GM21576 (cell line): ENCODE measurements around the gene ITLN1.

ENCODE experiments used
- ATAC-seq: cut with Tn5 transposase; IDR thresholded peaks from one replicate; pipeline ENCODE4 v1.9.1; 2021; ENCODE audit warnings: mild to moderate bottlenecking, moderate library complexity; ENCODE audit not compliant: unreplicated experiment

Gene ITLN1

DNA sequence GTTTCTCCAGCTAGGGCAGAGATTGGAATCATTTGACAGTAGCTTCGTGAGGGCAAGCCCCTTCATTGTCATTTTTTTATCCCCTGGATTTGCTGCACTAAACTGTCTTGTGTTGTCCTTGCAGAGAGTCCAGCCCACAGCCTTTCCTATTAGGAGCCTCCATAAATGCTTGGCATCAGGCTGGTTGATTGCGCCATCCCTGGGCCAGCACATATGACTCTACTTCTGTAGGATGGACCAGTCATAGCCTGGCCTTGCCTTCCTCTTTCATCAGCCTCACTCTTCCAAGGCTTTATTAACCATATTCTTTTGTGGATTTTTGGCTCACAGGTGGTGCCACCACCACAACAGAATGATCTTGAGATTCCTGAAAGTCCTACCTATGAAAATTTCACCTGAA is 57.6 kb downstream of the ITLN1 start:
- ATAC-seq: no peak

GRCh38 chr1:160826546-160826945 is 58.4 kb downstream of the ITLN1 start:
- ATAC-seq: no peak
